HepG2 (cell line): ENCODE measurements around the gene PKNOX2.

ENCODE experiments used
- CBX5 ChIP-seq: sonication (generic); formaldehyde crosslinking; IDR thresholded peaks from 2 replicates; pipeline ENCODE4 v1.4.0; 2020; ENCODE audit warnings: missing genetic modification reagents, borderline replicate concordance
- CHD2 ChIP-seq: IDR thresholded peaks from 2 replicates; pipeline ENCODE4 v1.6.1; 2011; ENCODE audit warnings: low read depth, low read length, improper control_type of control experiment
- EZH2 ChIP-seq: conservative IDR thresholded peaks from 2 replicates; pipeline ENCODE4 v1.6.1; 2012; ENCODE audit warnings: mild to moderate bottlenecking, low read depth, low read length, moderate library complexity
- HOXA5 ChIP-seq: sonication (generic); formaldehyde crosslinking; IDR thresholded peaks from 2 replicates; pipeline ENCODE4 v1.4.0; 2020; ENCODE audit warnings: missing genetic modification reagents
- KAT7 ChIP-seq: IDR thresholded peaks from 2 replicates; pipeline ENCODE4 v1.6.1; 2018; ENCODE audit warnings: borderline replicate concordance, missing compliant biosample characterization
- KDM1A ChIP-seq: IDR thresholded peaks from 2 replicates; pipeline ENCODE4 v1.6.1; 2016; ENCODE audit warnings: missing compliant biosample characterization
- KLF16 ChIP-seq, 2 experiments: sonication (generic) in 1 of 2; formaldehyde crosslinking in 1 of 2; IDR thresholded peaks; 2 replicates each; pipeline versions ENCODE4 v1.6.1 to v1.8.0; 2016 to 2023; ENCODE audit warnings: missing genetic modification reagents in 2 of 2, missing compliant biosample characterization in 1 of 2
- PITX1 ChIP-seq: sonication (generic); formaldehyde crosslinking; IDR thresholded peaks from 2 replicates; pipeline ENCODE4 v1.5.1; 2020; ENCODE audit warnings: mild to moderate bottlenecking, missing genetic modification reagents
- POLR2A ChIP-seq, 2 experiments: IDR thresholded peaks; 2 replicates each; pipeline ENCODE4 v1.6.1; 2011; ENCODE audit warnings: low read depth in 2 of 2, low read length in 2 of 2, mild to moderate bottlenecking in 1 of 2, moderate library complexity in 1 of 2; ENCODE audit not compliant: insufficient read depth in 1 of 2
- ZNF292 ChIP-seq: sonication (generic); formaldehyde crosslinking; IDR thresholded peaks from 2 replicates; pipeline ENCODE4 v1.8.1; 2022; ENCODE audit warnings: mild to moderate bottlenecking, low read depth, missing genetic modification reagents, borderline replicate concordance
- TF ChIP-seq, protein P1 (sequence below): sonication (generic); formaldehyde crosslinking; IDR thresholded peaks from 2 replicates; pipeline ENCODE4 v1.5.0; 2020; ENCODE audit warnings: mild to moderate bottlenecking, missing genetic modification reagents, moderate library complexity
- TF ChIP-seq, protein P2 (sequence below): sonication (generic); formaldehyde crosslinking; conservative IDR thresholded peaks from 2 replicates; pipeline ENCODE4 v1.4.0; 2020; ENCODE audit warnings: missing genetic modification reagents
- TF ChIP-seq, protein P3 (sequence below): sonication (generic); formaldehyde crosslinking; IDR thresholded peaks from 2 replicates; pipeline ENCODE4 v1.5.0; 2020; ENCODE audit warnings: mild to moderate bottlenecking, missing genetic modification reagents

DNA sequence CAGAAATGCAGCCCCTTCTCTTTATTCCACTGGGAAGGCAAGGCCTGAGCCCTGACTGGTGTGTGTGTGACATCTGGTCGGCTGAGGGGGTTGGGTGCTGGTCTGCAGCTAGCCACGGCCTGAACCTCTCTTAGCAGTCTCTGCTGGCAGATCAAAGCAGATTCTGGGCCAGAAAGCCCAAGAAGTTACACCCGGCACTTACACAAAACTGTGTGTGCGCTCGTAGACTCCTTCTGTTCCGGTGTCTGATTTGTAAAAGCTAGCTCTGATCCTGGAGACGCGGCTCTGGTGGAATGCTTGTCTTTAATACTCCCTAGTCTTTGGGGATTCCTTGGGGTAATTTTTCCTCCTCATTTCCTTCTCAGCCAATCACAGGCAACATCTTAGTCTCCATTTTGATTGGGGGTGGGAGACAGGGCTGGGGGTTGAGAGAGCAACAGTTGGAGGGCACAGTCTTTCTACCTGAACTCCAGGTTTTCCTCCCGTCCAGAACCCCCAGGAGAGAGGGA is 5.5 kb downstream of the PKNOX2 start:
- TF ChIP-seq PITX1 (CRISPR knock-in tag) (no peak), KLF16 (CRISPR knock-in tag; IDR thresholded peaks at IDR 0.05) (no peak), POLR2A (IDR thresholded peaks at IDR 0.05; ENCODE audit: insufficient read depth in 1 of 2, low read depth in 2 of 2, low read length in 2 of 2) (no peak), ZNF292 (CRISPR knock-in tag) (no peak), CBX5 (CRISPR knock-in tag) (no peak), EZH2 (no peak), KAT7 (CRISPR knock-in tag) (no peak), KDM1A (no peak), HOXA5 (CRISPR knock-in tag) (no peak), CHD2 (no peak)
- TF ChIP-seq, protein P1, sequence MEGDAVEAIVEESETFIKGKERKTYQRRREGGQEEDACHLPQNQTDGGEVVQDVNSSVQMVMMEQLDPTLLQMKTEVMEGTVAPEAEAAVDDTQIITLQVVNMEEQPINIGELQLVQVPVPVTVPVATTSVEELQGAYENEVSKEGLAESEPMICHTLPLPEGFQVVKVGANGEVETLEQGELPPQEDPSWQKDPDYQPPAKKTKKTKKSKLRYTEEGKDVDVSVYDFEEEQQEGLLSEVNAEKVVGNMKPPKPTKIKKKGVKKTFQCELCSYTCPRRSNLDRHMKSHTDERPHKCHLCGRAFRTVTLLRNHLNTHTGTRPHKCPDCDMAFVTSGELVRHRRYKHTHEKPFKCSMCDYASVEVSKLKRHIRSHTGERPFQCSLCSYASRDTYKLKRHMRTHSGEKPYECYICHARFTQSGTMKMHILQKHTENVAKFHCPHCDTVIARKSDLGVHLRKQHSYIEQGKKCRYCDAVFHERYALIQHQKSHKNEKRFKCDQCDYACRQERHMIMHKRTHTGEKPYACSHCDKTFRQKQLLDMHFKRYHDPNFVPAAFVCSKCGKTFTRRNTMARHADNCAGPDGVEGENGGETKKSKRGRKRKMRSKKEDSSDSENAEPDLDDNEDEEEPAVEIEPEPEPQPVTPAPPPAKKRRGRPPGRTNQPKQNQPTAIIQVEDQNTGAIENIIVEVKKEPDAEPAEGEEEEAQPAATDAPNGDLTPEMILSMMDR (CRISPR knock-in tag) = no peak
- TF ChIP-seq, protein P2, sequence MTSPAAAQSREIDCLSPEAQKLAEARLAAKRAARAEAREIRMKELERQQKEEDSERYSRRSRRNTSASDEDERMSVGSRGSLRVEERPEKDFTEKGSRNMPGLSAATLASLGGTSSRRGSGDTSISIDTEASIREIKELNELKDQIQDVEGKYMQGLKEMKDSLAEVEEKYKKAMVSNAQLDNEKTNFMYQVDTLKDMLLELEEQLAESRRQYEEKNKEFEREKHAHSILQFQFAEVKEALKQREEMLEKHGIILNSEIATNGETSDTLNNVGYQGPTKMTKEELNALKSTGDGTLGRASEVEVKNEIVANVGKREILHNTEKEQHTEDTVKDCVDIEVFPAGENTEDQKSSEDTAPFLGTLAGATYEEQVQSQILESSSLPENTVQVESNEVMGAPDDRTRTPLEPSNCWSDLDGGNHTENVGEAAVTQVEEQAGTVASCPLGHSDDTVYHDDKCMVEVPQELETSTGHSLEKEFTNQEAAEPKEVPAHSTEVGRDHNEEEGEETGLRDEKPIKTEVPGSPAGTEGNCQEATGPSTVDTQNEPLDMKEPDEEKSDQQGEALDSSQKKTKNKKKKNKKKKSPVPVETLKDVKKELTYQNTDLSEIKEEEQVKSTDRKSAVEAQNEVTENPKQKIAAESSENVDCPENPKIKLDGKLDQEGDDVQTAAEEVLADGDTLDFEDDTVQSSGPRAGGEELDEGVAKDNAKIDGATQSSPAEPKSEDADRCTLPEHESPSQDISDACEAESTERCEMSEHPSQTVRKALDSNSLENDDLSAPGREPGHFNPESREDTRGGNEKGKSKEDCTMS = no peak
- TF ChIP-seq, protein P3, sequence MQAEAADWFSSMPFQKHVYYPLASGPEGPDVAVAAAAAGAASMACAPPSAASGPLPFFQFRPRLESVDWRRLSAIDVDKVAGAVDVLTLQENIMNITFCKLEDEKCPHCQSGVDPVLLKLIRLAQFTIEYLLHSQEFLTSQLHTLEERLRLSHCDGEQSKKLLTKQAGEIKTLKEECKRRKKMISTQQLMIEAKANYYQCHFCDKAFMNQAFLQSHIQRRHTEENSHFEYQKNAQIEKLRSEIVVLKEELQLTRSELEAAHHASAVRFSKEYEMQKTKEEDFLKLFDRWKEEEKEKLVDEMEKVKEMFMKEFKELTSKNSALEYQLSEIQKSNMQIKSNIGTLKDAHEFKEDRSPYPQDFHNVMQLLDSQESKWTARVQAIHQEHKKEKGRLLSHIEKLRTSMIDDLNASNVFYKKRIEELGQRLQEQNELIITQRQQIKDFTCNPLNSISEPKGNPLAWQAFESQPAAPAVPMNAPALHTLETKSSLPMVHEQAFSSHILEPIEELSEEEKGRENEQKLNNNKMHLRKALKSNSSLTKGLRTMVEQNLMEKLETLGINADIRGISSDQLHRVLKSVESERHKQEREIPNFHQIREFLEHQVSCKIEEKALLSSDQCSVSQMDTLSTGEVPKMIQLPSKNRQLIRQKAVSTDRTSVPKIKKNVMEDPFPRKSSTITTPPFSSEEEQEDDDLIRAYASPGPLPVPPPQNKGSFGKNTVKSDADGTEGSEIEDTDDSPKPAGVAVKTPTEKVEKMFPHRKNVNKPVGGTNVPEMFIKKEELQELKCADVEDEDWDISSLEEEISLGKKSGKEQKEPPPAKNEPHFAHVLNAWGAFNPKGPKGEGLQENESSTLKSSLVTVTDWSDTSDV (CRISPR knock-in tag) = no peak
